ENCODE data around the gene COL4A1. TPM values are rescaled to one million over a fixed set of nuclear protein-coding genes. Genes with fewer than 3 reads are reported as not detected.

Gene COL4A1
- total RNA-seq, 1 donor = 0.21 TPM

GRCh38 chr13:110209950-110210603, 96.9 kb downstream of the COL4A1 start:
- H3K4me1 ChIP-seq (ENCODE audit: insufficient read depth, low read length) = no peaks in the 10 kb centered on the region
- no peaks in the 10 kb centered on the region for H3K9me3 ChIP-seq (ENCODE audit: low read depth, low read length)
- H3K4me3 ChIP-seq (ENCODE audit: low read length) = no peak overlapping the region
- H3K27me3 ChIP-seq (ENCODE audit: insufficient read depth, low read length) = no peaks in the 10 kb centered on the region

DNA sequence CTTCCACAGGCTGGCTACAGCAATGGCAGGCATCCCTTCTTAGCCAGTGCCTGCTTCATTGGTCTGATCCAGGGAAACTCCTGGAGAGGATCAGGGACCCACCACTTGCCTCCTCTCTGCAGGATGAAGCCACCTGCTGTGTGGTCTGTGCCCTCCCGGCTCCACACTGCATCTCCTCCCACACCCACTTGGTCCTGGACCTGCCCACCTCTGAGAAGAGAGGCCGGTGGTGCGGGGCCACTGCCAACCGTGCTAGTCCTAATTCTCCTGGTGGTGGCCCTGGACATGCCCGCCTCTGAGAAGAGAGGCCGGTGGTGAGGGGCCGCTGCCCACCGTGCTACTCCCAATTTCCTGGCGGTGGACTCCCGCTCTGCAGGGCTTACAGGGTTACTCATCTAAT, 98.8 kb downstream of the COL4A1 start:
- Histone ChIP-seq H3K27me3 (ENCODE audit: insufficient read depth, low read length) (no peaks in the 10 kb centered on the region), H3K4me3 (ENCODE audit: low read length) (no peak overlapping the region), H3K4me1 (ENCODE audit: insufficient read depth, low read length) (no peaks in the 10 kb centered on the region), H3K9me3 (ENCODE audit: low read depth, low read length) (no peaks in the 10 kb centered on the region)

- no peak overlapping the region for H3K4me3 ChIP-seq (ENCODE audit: low read length)
- no peaks in the 10 kb centered on the region for H3K4me1 ChIP-seq (ENCODE audit: insufficient read depth, low read length)
- no peaks in the 10 kb centered on the region for H3K27me3 ChIP-seq (ENCODE audit: insufficient read depth, low read length)
- no peaks in the 10 kb centered on the region for H3K9me3 ChIP-seq (ENCODE audit: low read depth, low read length)
Measured at GRCh38 chr13:110206996-110207395, 100.0 kb downstream of the COL4A1 start.

GRCh38 chr13:110206185-110206584, 100.8 kb downstream of the COL4A1 start:
- Histone ChIP-seq H3K27me3 (ENCODE audit: insufficient read depth, low read length) (no peaks in the 10 kb centered on the region), H3K9me3 (ENCODE audit: low read depth, low read length) (no peaks in the 10 kb centered on the region), H3K4me3 (ENCODE audit: low read length) (no peak overlapping the region), H3K4me1 (ENCODE audit: insufficient read depth, low read length) (peaks cover 6% of the 10 kb centered on the region)

GRCh38 chr13:110201114-110201513, 105.8 kb downstream of the COL4A1 start:
- Histone ChIP-seq H3K4me1 (ENCODE audit: insufficient read depth, low read length) (peaks cover 8% of the 10 kb centered on the region), H3K4me3 (ENCODE audit: low read length) (no peak overlapping the region), H3K9me3 (ENCODE audit: low read depth, low read length) (no peaks in the 10 kb centered on the region), H3K27me3 (ENCODE audit: insufficient read depth, low read length) (no peaks in the 10 kb centered on the region)

DNA sequence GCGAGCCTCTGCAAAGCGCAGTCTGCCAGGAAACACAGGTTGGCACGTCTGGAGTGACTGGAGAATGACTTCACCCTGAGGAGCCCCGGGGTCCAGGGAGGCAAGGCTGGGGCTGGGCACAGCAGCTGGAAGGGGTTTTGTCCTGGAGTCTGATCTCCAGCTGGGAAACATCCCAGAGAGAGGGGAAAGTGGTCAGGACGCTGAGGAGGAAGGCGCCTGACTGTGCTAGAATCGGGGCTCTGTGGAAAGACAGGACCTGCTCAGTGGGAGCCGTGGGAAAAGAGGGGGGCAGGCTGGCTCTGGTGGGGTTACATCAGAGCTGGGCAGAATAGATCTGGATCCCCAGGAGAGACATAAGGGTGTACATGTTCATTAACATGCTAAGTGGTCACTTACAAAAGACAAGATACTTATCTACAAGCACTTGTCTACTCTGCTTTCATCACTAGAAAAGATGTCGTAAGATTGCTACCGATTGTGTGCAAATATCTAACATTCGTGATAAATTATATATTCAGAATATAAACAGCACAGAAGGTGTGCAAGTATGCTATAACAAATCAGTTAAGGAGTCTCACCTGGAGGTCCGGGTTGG, 106.6 kb downstream of the COL4A1 start:
- H3K4me1 ChIP-seq (ENCODE audit: insufficient read depth, low read length) = peaks cover 8% of the 10 kb centered on the region
- H3K9me3 ChIP-seq (ENCODE audit: low read depth, low read length) = no peaks in the 10 kb centered on the region
- H3K4me3 ChIP-seq (ENCODE audit: low read length) = no peak overlapping the region
- H3K27me3 ChIP-seq (ENCODE audit: insufficient read depth, low read length) = no peaks in the 10 kb centered on the region

DNA sequence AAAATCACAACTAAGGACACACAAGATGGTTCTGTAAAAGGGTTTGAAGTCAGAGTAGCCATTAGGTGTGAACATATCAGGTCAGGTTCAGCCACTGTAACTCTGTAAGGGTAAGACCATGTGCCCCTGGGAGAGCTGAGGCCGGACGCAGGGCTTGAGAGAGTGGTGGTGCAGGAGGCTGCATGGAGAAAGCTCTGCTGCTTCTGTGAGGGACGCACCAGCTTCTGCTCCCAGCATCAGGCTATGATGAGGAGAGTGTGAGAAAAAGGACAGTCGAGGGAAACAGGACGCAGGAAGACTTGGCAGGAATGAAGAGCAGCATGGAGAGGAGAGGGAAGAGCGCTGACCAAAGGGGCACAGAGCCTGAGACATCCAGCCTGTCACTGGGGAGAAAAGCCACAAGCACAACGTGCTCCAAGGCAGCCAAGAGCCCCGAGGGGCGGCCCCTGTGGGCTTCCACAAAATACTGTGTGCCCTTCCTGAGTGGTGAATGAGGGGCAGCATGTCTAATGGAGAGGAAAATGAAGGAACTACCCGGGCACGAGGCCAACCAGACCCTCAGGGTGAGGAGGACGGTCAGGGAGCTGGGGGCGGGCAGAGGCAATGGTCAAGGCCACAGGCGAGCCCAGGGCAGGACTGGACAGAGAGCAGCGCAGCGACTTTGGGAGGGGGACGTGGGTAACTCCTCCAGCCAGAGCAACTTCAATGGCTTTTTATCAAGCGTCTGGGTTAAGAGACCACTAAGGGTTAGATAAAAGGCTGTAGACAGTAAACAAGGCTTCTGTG, 107.7 kb downstream of the COL4A1 start:
- Histone ChIP-seq H3K4me3 (ENCODE audit: low read length) (no peak overlapping the region), H3K27me3 (ENCODE audit: insufficient read depth, low read length) (no peaks in the 10 kb centered on the region), H3K4me1 (ENCODE audit: insufficient read depth, low read length) (peaks cover 8% of the 10 kb centered on the region), H3K9me3 (ENCODE audit: low read depth, low read length) (no peaks in the 10 kb centered on the region)

DNA sequence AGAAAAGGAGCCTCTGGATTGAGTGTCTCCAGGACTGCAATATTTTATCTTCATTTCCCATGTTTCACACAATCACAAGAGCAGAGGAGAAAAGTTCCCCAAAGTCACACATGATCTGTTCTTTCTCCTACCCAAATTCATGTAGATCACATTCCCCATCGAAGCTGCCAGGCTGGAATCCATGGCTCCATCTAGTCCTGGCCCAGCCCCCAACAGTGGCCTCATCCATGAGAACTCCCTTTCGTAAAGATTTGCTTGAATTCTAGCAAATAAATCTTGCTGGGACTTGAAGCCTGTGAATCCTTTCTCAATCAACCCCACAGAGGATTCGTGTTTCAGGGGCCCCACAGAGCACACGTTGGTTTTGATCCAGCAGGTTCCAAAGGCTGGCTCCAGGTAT, 109.5 kb downstream of the COL4A1 start:
- H3K4me3 ChIP-seq (ENCODE audit: low read length) = no peak overlapping the region
- peaks cover 8% of the 10 kb centered on the region for H3K4me1 ChIP-seq (ENCODE audit: insufficient read depth, low read length)
- H3K27me3 ChIP-seq (ENCODE audit: insufficient read depth, low read length) = no peaks in the 10 kb centered on the region
- no peaks in the 10 kb centered on the region for H3K9me3 ChIP-seq (ENCODE audit: low read depth, low read length)

DNA sequence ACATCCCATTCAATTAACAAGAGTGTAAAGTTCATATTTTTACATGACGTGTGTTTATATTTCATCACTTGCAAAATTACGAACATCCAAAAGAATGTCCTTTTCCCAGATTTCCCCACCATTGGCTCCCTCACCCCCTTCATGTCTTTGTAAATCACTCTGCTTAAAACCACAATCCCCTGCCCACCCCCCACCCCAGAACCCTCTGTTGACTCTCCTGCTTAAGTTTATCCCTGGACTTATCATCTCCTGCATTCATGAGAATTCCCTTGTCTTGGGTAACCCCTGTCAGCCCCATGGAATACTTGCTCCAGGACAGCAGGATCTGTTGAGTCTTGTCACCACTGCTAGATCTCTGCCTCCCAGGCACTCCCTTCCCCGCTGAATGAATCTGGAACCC, 109.9 kb downstream of the COL4A1 start:
- Histone ChIP-seq H3K4me1 (ENCODE audit: insufficient read depth, low read length) (peaks cover 8% of the 10 kb centered on the region), H3K4me3 (ENCODE audit: low read length) (no peak overlapping the region), H3K27me3 (ENCODE audit: insufficient read depth, low read length) (no peaks in the 10 kb centered on the region), H3K9me3 (ENCODE audit: low read depth, low read length) (no peaks in the 10 kb centered on the region)

DNA sequence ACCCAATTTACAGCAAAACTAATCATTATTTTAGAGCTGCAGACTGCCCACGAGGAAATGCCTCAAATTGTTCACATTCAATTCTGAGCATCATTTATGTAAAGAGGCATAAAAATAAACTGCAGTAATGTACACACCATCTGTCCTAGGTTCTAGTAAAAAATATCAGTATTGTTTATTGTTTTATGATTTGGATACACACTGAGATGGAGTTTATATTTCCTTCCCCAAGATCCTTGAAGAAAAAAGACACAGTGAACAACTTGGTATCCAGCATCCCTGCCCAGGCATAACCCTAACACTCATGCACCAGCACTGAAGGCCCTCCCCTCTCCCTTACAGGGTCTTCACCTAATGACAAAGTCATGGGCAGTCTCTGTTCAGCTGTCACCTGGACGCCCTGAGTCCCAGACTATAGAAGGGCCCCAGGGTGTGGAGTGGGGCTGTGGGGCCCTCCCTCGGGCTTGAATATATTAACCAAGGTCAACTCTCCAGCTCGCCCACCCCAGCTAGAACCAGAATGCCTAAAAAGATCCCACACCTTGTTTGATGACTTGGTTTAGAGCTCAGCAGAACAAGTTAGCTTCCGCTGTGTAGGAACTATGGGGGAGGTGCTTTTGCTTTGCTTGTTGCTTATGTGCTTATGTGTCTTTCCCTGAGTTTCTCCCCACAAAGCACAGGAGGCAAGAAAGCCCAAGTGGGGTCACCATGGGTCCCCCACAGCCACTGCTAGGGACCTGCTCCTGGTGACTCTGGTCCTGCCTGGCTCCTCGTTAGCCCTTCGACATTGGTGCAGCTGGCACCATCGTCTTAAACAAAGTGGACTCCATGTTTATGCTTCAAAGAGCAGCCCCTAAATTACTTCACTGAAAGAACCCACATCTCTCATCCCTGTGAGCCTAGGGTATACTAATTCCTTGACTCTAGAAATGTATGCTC, 111.1 kb downstream of the COL4A1 start:
- H3K4me1 ChIP-seq (ENCODE audit: insufficient read depth, low read length) = no peaks in the 10 kb centered on the region
- no peak overlapping the region for H3K4me3 ChIP-seq (ENCODE audit: low read length)
- no peaks in the 10 kb centered on the region for H3K27me3 ChIP-seq (ENCODE audit: insufficient read depth, low read length)
- H3K9me3 ChIP-seq (ENCODE audit: low read depth, low read length) = no peaks in the 10 kb centered on the region

DNA sequence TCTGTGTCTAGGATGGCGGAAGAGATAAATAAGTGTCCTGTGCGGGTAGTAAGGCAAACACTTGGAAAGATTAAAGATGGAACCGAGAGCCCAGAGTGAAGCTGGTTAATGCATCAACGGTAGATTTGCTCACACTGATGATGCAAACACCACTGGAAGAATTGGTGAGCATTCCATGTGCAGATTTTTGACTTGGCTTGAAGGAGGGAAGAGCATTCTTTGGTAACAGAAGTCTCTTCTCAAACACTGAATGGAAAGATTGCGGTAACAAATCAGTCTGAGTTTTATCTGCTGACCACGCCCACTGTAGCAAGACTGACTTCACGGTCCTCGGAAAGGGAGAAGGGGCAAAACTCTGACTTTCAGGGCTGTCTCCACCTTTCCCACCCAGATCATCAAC, 112.5 kb downstream of the COL4A1 start:
- Histone ChIP-seq H3K27me3 (ENCODE audit: insufficient read depth, low read length) (no peaks in the 10 kb centered on the region), H3K4me1 (ENCODE audit: insufficient read depth, low read length) (no peaks in the 10 kb centered on the region), H3K4me3 (ENCODE audit: low read length) (no peak overlapping the region), H3K9me3 (ENCODE audit: low read depth, low read length) (no peaks in the 10 kb centered on the region)

DNA sequence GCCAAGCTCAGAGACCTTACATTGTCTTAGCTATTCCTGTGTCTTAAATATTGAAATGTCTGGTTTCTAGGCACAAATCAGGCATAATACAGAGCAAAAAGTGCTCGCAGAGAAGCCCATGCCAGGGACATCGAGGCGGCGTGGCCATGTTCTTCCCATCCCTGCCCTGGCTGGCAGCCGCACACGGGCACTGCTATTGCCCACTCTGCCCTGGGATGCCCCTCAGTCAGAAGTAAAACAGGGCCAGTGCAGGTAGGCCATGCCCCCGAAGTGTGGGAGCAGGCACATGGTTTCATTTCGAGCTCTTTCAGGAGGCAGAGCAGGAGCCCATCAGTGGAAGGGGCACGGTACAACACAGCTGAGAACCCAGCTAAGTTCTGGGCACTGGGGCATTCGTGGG, 113.5 kb downstream of the COL4A1 start:
- H3K4me1 ChIP-seq (ENCODE audit: insufficient read depth, low read length) = no peaks in the 10 kb centered on the region
- no peak overlapping the region for H3K4me3 ChIP-seq (ENCODE audit: low read length)
- H3K27me3 ChIP-seq (ENCODE audit: insufficient read depth, low read length) = no peaks in the 10 kb centered on the region
- no peaks in the 10 kb centered on the region for H3K9me3 ChIP-seq (ENCODE audit: low read depth, low read length)

DNA sequence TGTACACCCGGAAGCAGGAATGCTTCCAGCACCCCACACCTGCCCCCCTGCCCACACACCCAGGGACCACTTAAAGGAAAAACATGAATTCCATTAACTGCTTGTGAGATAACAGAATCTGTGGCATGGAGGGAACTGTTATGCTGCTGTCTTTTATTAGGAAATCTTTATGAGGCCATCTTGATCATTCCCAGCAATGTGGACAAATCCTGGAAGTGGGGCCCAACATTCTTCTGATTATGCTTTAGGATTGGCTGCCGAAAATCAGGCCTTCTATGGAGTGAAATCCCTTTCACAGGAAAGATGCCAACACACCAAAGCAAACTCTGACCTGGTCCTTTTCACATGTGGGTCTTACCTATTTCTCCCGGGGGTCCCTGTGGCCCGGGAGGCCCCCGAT, 114.5 kb downstream of the COL4A1 start:
- Histone ChIP-seq H3K27me3 (ENCODE audit: insufficient read depth, low read length) (no peaks in the 10 kb centered on the region), H3K4me1 (ENCODE audit: insufficient read depth, low read length) (no peaks in the 10 kb centered on the region), H3K9me3 (ENCODE audit: low read depth, low read length) (no peaks in the 10 kb centered on the region), H3K4me3 (ENCODE audit: low read length) (no peak overlapping the region)

- H3K4me1 ChIP-seq (ENCODE audit: insufficient read depth, low read length) = no peaks in the 10 kb centered on the region
- H3K27me3 ChIP-seq (ENCODE audit: insufficient read depth, low read length) = no peaks in the 10 kb centered on the region
- H3K4me3 ChIP-seq (ENCODE audit: low read length) = no peak overlapping the region
- no peaks in the 10 kb centered on the region for H3K9me3 ChIP-seq (ENCODE audit: low read depth, low read length)
Measured at GRCh38 chr13:110187641-110188161, 119.3 kb downstream of the COL4A1 start.

All from mononuclear cell (primary cell).